ENCODE measurements around the gene C12orf43.
"Not testable (repeated sequence)": the region's sequence is repeated elsewhere in the genome, so short reads cannot be mapped to it uniquely, and the experiment has no call there.

C12orf43 gene

DNA sequence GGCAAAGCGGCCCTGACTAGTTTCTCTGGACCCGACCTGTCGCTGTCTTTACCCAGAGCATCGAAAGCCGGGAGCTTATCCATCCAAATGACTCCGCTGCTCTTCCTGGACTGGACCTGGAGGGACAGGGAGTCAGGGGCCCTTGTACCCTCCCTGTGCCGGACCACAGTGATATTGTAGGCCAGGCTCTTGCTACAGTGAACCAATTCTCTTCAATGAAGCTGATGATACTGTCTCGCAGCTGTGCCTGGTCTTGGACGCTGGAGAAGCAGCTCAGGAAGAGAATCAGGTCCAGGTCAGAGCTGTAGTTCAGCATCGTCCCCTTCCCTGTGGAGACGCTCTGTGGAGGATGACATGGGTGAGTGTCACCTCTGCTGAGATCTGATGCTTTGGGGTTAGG is 37.4 kb upstream of the C12orf43 start:
- Histone ChIP-seq H3K79me2 (ENCODE audit: control insufficient read depth, insufficient read depth, low read length, unreplicated experiment) (no peaks in the 10 kb centered on the region), H3K36me3 (ENCODE audit: insufficient read depth, low read length) (no peaks in the 10 kb centered on the region), H3K4me3 (ENCODE audit: low read depth, low read length) (no peak overlapping the region), H3K27me3 (ENCODE audit: insufficient read depth, low read length) (no peaks in the 10 kb centered on the region), H2AFZ (ENCODE audit: low read length, unreplicated experiment) (no peak overlapping the region), H3K27ac (ENCODE audit: low read depth, low read length) (no peak overlapping the region), H3K4me1 (ENCODE audit: control insufficient read depth, insufficient read depth, low read length, unreplicated experiment) (peaks cover 4% of the 10 kb centered on the region)

DNA sequence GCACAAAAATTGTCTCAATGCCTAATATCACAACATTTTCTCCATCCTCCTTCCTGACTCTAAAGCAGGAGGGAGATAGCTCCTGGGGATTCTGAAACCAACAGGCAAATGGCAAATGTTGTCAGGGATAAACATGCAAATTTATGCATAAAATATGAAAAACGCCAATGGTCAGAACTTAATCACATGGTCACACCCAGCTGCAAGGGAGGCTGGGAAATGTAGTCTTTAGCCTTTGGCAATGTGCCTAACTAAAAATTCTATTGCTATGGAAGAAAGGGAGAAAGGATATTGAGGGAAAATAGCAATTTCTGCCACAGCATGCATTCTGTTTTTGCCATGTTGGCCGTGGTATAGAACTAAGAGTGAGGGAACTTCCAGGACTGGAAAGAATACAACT is 34.4 kb upstream of the C12orf43 start:
- H3K4me1 ChIP-seq (ENCODE audit: control insufficient read depth, insufficient read depth, low read length, unreplicated experiment): no peaks in the 10 kb centered on the region
- peak overlapping the region; percentile 80 for H2AFZ ChIP-seq (ENCODE audit: low read length, unreplicated experiment)
- no peaks in the 10 kb centered on the region for H3K36me3 ChIP-seq (ENCODE audit: insufficient read depth, low read length)
- H3K27me3 ChIP-seq (ENCODE audit: insufficient read depth, low read length): no peaks in the 10 kb centered on the region
- no peaks in the 10 kb centered on the region for H3K79me2 ChIP-seq (ENCODE audit: control insufficient read depth, insufficient read depth, low read length, unreplicated experiment)
- H3K27ac ChIP-seq (ENCODE audit: low read depth, low read length): no peak overlapping the region
- H3K4me3 ChIP-seq (ENCODE audit: low read depth, low read length): no peak overlapping the region

DNA sequence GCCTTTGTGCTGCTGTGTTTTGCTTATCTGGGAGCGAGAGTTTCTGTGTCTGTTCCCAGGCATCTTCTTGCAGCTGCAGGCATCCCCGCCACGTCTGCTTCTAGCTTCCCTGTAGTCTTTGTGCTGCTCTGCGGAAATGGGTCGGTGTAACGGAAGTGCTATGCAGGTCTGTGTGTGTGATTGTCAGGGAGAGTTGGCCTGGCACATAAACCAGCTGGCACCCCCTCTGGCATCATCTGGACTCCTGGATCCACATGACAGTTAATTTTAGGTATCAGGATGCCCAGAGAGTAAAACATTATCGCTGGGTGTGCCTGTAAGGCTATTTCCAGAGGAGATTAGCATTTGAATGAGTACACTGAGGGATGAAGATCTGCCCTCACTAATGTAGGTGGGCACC is 32.2 kb upstream of the C12orf43 start:
- no peaks in the 10 kb centered on the region for H3K4me1 ChIP-seq (ENCODE audit: control insufficient read depth, insufficient read depth, low read length, unreplicated experiment)
- H3K27ac ChIP-seq (ENCODE audit: low read depth, low read length): no peak overlapping the region
- no peaks in the 10 kb centered on the region for H3K27me3 ChIP-seq (ENCODE audit: insufficient read depth, low read length)
- H3K4me3 ChIP-seq (ENCODE audit: low read depth, low read length): no peak overlapping the region
- no peaks in the 10 kb centered on the region for H3K36me3 ChIP-seq (ENCODE audit: insufficient read depth, low read length)
- H2AFZ ChIP-seq (ENCODE audit: low read length, unreplicated experiment): no peak overlapping the region
- no peaks in the 10 kb centered on the region for H3K79me2 ChIP-seq (ENCODE audit: control insufficient read depth, insufficient read depth, low read length, unreplicated experiment)

DNA sequence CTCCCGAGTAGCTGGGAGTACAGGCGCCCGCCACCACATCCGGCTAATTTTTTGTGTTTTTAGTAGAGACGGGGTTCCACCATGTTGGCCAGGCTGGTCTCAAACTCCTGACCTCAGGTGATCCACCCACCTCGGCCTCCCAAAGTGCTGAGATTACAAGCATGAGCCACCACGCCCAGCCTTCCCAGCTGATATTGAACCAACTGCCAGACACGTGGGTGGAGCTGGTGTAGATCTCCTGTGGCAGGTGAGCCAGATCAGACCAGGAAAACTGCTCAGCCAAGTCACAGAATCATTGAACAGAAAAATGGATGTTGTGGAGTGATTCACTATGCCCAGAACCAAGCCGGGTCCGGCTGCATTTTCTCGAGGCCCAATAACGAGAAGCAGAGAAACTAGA is 31.1 kb upstream of the C12orf43 start:
- not testable (repeated sequence) for H3K4me1 ChIP-seq (ENCODE audit: control insufficient read depth, insufficient read depth, low read length, unreplicated experiment); H3K4me3 ChIP-seq (ENCODE audit: low read depth, low read length); H3K27me3 ChIP-seq (ENCODE audit: insufficient read depth, low read length); H3K79me2 ChIP-seq (ENCODE audit: control insufficient read depth, insufficient read depth, low read length, unreplicated experiment); H3K27ac ChIP-seq (ENCODE audit: low read depth, low read length); H2AFZ ChIP-seq (ENCODE audit: low read length, unreplicated experiment); H3K36me3 ChIP-seq (ENCODE audit: insufficient read depth, low read length)

DNA sequence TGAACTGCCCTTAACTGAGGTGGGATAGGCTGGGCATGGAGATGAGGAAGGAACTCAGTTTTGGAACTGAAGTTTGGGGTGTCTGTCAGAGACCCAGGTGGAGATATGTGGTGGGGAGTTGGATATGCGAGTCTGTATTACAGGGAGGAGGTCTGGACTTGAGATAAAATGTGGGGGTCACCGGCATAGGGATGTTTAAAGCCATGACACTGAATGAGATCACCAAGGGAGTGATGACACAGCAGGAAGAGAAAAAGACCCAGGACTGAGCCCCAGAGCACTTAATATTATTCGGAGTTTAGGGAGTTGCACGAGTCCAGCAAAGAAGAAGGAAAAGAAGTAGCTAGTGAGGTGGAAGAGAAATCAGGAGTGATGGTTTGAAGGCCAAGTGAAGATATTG is 26.8 kb upstream of the C12orf43 start:
- Histone ChIP-seq H2AFZ (ENCODE audit: low read length, unreplicated experiment) (no peak overlapping the region), H3K36me3 (ENCODE audit: insufficient read depth, low read length) (no peaks in the 10 kb centered on the region), H3K27ac (ENCODE audit: low read depth, low read length) (no peak overlapping the region), H3K79me2 (ENCODE audit: control insufficient read depth, insufficient read depth, low read length, unreplicated experiment) (peaks cover 9% of the 10 kb centered on the region), H3K4me1 (ENCODE audit: control insufficient read depth, insufficient read depth, low read length, unreplicated experiment) (peaks cover 9% of the 10 kb centered on the region), H3K4me3 (ENCODE audit: low read depth, low read length) (no peak overlapping the region), H3K27me3 (ENCODE audit: insufficient read depth, low read length) (no peaks in the 10 kb centered on the region)

DNA sequence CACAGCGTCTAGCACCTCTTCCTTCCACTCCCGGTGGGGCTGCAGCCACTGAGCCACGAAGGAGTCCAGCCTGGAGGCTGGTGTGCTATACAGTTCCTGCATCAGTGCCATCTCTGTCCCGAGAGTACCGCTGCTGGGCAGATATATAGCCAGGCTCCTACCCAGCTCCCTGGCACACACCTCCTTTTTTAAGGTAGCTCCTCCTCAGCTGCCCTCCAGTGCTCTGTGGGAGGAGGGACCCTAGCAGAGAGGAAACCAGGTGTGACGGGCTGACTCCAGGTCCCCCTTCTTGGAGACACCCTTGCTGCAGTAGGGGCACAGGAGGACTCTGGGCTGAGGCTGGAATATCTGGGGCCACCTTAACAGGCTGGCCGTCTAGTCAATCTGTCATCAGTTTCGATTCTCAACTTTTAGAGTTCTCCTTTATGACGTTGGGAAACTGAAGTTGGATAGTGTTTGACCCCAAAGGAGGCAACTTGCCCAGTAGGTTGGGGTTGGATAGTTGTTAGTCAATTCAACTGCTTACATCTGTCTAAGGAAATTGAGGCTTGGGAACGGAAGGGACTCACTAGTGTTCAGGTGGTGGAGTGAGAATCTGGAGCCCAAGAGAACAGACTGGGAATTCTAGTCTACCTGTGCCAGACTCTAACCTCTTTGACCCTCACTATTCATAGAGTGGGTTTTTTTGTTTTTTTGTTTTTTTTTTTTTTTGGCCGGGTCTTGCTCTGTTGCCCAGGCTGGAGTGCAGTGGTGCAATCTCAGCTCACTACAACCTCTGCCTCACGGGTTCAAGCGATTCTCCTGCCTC is 22.8 kb upstream of the C12orf43 start, which contains the start of gene OASL:
OASL (minus strand) TSS at position 386 of the 808 bp plus-strand sequence; CDS start at position 111, 275 bp downstream.
- Histone ChIP-seq H3K4me3 (ENCODE audit: low read depth, low read length) (peak within 1 kb of the TSS; percentile 87), H3K4me1 (ENCODE audit: control insufficient read depth, insufficient read depth, low read length, unreplicated experiment) (peaks cover 35% of the 10 kb centered on the region), H3K79me2 (ENCODE audit: control insufficient read depth, insufficient read depth, low read length, unreplicated experiment) (peaks cover 49% of the 10 kb centered on the region), H3K27ac (ENCODE audit: low read depth, low read length) (peak within 1 kb of the TSS; percentile 72), H2AFZ (ENCODE audit: low read length, unreplicated experiment) (no peak within 1 kb of the TSS), H3K36me3 (ENCODE audit: insufficient read depth, low read length) (0 out of 2 replicates have a peak, but pooled peaks cover 4% of the 10 kb centered on the region), H3K27me3 (ENCODE audit: insufficient read depth, low read length) (no peaks in the 10 kb centered on the region)

DNA sequence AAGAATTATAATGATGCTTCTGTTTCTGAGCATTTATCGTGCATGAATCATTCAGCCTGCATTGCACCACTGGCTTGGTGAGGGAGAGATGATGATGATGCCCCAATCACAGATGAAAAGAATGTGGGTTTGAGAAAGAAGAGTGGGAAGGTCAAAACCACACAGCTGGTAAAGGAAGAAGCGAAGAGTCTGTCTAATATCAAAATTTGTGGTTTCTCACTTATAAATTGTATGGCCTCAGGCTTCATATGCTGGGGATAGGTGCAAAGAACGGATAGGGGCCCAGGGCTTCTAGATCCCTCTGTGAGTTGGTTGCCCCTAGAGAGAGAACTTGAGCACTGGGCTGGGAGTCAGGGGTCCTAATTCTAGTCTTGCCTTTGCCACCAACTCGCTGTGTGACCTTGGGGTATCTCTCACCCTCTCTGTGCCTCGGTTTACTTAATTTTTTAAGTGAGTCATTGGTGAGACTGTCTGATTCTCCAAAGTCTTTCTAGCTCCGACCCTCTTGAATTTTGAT is 20.6 kb upstream of the C12orf43 start:
- peak overlapping the region; percentile 87 for H3K4me3 ChIP-seq (ENCODE audit: low read depth, low read length)
- peaks cover 56% of the 10 kb centered on the region for H3K79me2 ChIP-seq (ENCODE audit: control insufficient read depth, insufficient read depth, low read length, unreplicated experiment)
- H3K36me3 ChIP-seq (ENCODE audit: insufficient read depth, low read length): peaks cover 16% of the 10 kb centered on the region
- no peak overlapping the region for H2AFZ ChIP-seq (ENCODE audit: low read length, unreplicated experiment)
- H3K4me1 ChIP-seq (ENCODE audit: control insufficient read depth, insufficient read depth, low read length, unreplicated experiment): peaks cover 41% of the 10 kb centered on the region
- no peaks in the 10 kb centered on the region for H3K27me3 ChIP-seq (ENCODE audit: insufficient read depth, low read length)
- peak overlapping the region; percentile 72 for H3K27ac ChIP-seq (ENCODE audit: low read depth, low read length)

DNA sequence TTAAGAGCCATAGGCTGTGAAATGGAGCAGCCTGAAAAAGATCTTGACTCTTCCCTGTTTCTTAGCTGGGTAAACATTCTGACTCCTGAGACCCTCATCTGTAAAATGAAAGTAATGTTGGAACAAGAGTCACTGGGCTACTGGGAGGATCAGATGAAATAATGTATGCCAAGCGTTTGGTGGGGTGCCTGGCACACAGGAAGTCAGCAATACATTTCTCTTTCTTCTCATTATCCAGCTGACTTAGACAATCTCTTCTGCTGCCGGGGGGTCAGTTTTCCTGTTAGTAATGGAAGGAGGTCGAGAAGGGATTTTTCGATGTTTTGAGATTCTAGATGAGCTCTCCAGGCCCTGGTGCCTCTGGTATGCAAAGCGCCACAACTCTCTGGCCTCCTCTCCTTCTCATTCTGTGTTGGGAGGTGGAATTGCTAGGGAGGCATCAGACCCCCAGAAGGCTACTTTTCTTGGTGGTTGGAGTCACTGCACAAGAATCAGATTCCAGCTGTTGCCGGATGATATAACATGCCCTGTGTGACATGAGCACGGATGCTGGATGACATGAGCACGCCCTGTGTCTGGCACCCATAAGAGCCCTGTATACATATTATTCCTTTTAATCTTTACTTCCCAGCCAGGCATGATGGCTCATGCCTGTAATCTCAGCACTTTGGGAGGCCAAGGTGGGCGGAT is 18.5 kb upstream of the C12orf43 start:
- Histone ChIP-seq H2AFZ (ENCODE audit: low read length, unreplicated experiment) (no peak overlapping the region), H3K4me1 (ENCODE audit: control insufficient read depth, insufficient read depth, low read length, unreplicated experiment) (peaks cover 40% of the 10 kb centered on the region), H3K27me3 (ENCODE audit: insufficient read depth, low read length) (no peaks in the 10 kb centered on the region), H3K27ac (ENCODE audit: low read depth, low read length) (peak overlapping the region; percentile 54), H3K36me3 (ENCODE audit: insufficient read depth, low read length) (peaks cover 29% of the 10 kb centered on the region), H3K4me3 (ENCODE audit: low read depth, low read length) (peak overlapping the region; percentile 87), H3K79me2 (ENCODE audit: control insufficient read depth, insufficient read depth, low read length, unreplicated experiment) (peaks cover 56% of the 10 kb centered on the region)

DNA sequence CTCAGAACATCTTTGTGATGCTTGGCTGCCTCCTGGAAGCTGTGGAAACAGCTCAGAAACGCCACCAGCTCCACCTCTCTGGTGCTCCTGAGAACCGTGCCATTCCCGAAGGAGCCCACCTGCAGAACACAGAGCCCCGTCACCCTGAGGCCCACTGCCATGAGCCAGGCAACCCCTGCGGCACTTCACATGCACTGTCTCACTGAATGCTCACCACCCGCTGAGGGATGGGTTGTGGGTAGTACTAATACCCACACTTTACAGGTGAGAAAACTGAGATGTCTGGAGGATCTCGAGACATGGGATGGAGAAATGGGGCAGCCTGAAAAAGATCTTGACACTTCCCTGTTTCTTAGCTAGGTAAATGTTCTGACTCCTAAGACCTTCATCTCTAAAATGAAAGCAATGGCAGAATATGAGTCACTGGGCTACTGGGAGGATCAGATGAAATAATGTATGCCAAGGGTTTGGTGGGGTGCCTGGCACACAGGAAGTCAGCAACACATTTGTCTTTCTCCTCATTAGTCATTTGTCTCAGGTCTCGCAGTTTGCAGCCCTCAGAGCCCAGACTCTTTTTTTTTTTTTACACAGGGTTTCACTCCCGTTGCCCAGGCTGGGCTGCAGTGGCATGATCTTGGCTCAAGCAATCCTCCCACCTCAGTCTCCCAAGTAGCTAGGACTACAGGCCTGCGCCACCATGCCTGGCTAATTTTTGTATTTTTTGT is 17.5 kb upstream of the C12orf43 start:
- Histone ChIP-seq H3K79me2 (ENCODE audit: control insufficient read depth, insufficient read depth, low read length, unreplicated experiment) (peaks cover 55% of the 10 kb centered on the region), H3K36me3 (ENCODE audit: insufficient read depth, low read length) (peaks cover 32% of the 10 kb centered on the region), H3K4me1 (ENCODE audit: control insufficient read depth, insufficient read depth, low read length, unreplicated experiment) (peaks cover 37% of the 10 kb centered on the region), H3K4me3 (ENCODE audit: low read depth, low read length) (peak overlapping the region; percentile 87), H3K27ac (ENCODE audit: low read depth, low read length) (peak overlapping the region; percentile 54), H3K27me3 (ENCODE audit: insufficient read depth, low read length) (no peaks in the 10 kb centered on the region), H2AFZ (ENCODE audit: low read length, unreplicated experiment) (no peak overlapping the region)

DNA sequence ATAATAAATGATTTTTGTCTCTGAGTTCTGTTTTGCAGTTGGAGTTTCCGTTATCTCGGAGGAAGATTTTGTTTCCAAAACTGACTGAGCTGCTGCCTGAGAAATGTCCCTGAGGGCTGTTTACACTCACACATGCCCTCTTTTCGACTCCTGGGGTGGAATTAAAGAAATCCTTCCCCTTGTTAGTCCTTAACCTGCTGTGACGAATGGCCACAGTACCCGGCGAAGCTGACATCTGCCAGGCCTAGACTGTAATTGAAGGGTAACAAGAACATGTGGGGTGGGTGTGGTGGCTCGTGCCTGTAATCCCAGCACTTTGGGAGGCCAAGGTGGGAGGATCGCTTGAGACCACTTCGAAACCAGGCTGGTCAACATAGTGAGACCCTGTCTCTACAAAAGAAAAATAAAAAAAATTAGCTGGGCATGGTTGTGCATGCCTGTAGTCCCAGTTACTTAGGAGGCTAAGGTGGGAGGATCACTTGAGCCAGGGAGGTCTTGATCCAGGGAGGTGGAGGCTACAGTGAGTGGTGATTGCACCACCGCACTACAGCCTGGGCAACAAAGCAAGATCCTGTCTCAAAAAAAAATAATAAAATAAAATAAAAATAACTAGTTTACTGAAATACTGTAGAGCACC is 14.4 kb upstream of the C12orf43 start:
- no peak overlapping the region for H3K4me3 ChIP-seq (ENCODE audit: low read depth, low read length)
- H3K36me3 ChIP-seq (ENCODE audit: insufficient read depth, low read length): peaks cover 58% of the 10 kb centered on the region
- peaks cover 38% of the 10 kb centered on the region for H3K4me1 ChIP-seq (ENCODE audit: control insufficient read depth, insufficient read depth, low read length, unreplicated experiment)
- no peak overlapping the region for H2AFZ ChIP-seq (ENCODE audit: low read length, unreplicated experiment)
- no peaks in the 10 kb centered on the region for H3K27me3 ChIP-seq (ENCODE audit: insufficient read depth, low read length)
- peaks cover 24% of the 10 kb centered on the region for H3K79me2 ChIP-seq (ENCODE audit: control insufficient read depth, insufficient read depth, low read length, unreplicated experiment)
- no peak overlapping the region for H3K27ac ChIP-seq (ENCODE audit: low read depth, low read length)
